HG03045 (cell line): ENCODE measurements around the gene CD320.

Experiments
- ATAC-seq: cut with Tn5 transposase; IDR thresholded peaks from one replicate; pipeline ENCODE4 v1.9.1; 2021; ENCODE audit warnings: mild to moderate bottlenecking, moderate library complexity; ENCODE audit not compliant: unreplicated experiment

CD320 gene

DNA sequence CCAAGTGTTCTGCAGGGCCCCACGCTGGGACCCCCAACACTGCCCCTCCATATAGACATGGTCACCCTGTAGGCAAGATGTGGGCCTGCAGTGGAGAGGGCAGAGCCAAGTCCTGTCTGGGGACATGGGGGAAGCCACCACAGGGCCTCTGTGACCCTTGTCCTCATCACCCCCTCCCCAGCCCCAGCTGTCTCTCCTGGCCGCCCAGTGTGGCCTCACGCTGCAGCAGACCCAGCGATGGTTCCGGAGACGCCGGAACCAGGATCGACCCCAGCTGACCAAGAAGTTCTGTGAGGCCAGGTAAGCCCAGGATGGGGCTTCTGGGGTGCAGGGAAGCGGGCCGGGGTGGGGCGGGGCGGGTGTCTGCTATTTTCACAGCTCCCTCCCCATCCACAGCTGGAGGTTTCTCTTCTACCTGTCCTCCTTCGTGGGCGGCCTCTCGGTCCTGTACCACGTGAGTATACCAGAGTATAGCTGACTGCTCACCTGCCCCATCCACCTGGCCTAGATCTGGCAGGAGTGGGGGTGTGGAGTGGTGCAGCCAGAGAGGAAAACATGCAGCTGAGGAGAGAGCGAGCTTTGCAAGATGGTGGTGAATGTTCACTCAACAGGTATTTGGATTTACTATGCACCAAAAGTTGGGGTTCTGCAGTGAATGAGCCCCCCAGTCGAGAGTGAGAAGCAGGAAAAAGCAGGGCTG lies 52.6 kb downstream of the CD320 start:
- no peak for ATAC-seq

DNA sequence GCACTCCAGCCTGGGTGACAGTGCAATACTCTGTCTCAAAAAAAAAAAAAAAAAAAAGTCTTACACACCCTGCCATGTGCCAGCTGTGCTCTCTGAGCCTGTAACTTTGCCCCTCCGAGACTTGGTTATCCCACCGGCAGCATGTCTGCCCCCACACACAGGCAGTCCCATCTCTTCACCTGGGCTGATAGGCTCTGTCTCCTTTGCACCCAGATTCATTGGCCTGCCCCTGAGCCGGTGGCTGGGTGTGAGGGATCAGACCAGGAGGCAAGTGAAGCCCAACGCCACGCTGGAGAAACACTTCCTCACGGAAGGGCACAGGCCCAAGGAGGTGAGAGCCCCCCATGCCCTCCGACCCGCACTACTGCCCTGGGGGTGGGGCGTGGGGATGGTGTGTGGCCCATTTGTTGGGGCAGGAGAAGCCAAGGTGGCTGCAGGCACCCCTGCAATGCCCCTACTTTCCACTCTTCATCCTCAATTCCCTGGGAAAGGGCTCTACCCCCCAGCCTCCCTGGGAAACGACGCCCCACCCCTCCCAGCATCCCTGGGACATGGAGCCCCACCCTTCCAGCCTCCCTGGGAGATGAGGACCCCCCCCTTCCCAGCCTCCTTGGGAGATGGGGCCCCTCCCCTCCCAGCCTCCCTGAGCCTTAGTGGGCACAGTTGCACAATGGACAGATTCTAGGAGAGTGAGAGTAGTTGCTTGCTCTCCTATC lies 53.7 kb downstream of the CD320 start:
- ATAC-seq = no peak

DNA sequence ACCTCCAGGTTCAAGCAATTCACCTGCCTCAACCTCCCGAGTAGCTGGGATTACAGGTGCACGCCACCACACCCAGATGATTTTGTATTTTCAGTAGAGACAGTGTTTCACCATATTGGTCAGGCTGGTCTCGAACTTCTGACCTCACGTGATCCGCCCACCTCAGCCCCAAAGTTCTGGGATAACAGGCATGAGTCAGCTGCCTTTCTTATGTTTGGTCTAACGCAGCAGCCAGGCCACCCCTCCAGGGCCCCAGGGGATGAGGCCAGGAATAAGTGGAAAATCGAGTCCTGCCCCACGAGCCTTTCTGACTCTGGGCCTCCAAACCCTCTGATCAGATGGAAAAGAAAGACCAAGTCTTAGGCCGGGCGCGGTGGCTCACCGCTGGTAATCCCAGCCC lies 54.5 kb downstream of the CD320 start:
- no peak for ATAC-seq

DNA sequence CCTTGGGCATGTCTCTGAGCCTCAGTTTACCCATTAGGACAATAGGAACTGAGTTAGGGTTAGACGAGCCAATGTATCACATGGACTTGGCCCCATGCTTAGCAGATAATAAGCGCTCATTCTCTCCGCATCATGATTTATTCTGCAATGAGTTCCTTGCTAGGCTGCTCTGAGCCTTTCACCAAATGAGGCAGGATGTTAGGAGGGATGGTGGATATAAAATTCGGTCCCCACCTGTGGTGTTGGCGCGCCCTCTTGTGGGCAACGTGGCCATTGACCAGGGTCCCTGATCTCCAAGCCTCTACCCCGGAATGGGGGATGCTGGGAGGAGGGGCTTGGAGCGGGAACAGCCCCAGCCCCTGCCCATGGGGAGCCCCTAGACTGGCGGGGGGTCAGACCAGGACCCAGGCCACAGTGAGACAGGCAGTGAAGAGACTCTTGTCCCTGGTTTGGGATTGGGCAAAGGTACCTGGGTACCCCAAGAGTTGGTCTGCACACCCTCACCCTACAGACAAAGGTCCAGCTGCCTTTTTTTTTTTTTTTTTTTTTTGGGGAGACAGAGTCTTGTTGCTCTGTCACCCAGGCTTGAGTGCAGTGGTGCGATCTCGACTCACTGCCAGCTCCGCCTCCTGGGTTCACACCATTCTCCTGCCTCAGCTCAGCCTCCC lies 55.1 kb downstream of the CD320 start:
- ATAC-seq = no peak
